Small intestine (tissue), 7 donors: ENCODE measurements around the gene EMD. TPM values are rescaled to one million over a fixed set of nuclear protein-coding genes. Genes with fewer than 3 reads are reported as not detected.

Experiments used
- DNase-seq, 2 donors: peaks; one replicate each; pipeline versions ENCODE4 v3.0.0 to v3.0.0-alpha.2; 2013
- FAIRE-seq: peaks from 2 replicates; lab custom pipeline; 2012; peaks lifted over from hg19 to GRCh38; lab: Jason Lieb, UNC
- H3K27ac ChIP-seq, 3 donors: one replicate each; pipeline ENCODE4 v1.5.1; 2013; ENCODE audit warnings: low read length in 2 of 3, mild to moderate bottlenecking in 2 of 3, control low read depth in 1 of 3, inconsistent platforms in 1 of 3, low read depth in 1 of 3, moderate library complexity in 1 of 3
- H3K27me3 ChIP-seq, 3 donors: one replicate each; pipeline ENCODE4 v1.6.1; 2013; ENCODE audit warnings: low read length in 3 of 3, inconsistent platforms in 1 of 3; ENCODE audit not compliant: control insufficient read depth in 3 of 3, insufficient read depth in 3 of 3
- H3K36me3 ChIP-seq, 3 donors: one replicate each; pipeline ENCODE4 v1.6.1; 2013; ENCODE audit warnings: low read length in 3 of 3, inconsistent platforms in 1 of 3, low read depth in 1 of 3, mild to moderate bottlenecking in 1 of 3, moderate library complexity in 1 of 3; ENCODE audit not compliant: control insufficient read depth in 3 of 3, insufficient read depth in 2 of 3
- H3K4me1 ChIP-seq, 3 donors: one replicate each; pipeline ENCODE4 v1.6.1; 2013; ENCODE audit warnings: low read length in 2 of 3, inconsistent platforms in 1 of 3, low read depth in 1 of 3, mild to moderate bottlenecking in 1 of 3, moderate library complexity in 1 of 3; ENCODE audit not compliant: control insufficient read depth in 3 of 3, insufficient read depth in 2 of 3
- H3K4me3 ChIP-seq, 3 donors: one replicate each; pipeline ENCODE4 v1.5.1; 2013; ENCODE audit warnings: low read length in 3 of 3, control low read depth in 1 of 3, inconsistent platforms in 1 of 3, low read depth in 1 of 3, mild to moderate bottlenecking in 1 of 3, moderate library complexity in 1 of 3
- H3K9me3 ChIP-seq, 2 donors: one replicate each; pipeline ENCODE4 v1.6.1; 2013; ENCODE audit warnings: low read depth in 1 of 2, low read length in 1 of 2; ENCODE audit not compliant: control insufficient read depth in 2 of 2, insufficient read depth in 1 of 2
- WGBS, 3 donors: extraction: QIAGEN DNeasy Blood & Tissue Kit; methylation state at CpG; one replicate each; pipeline ENCODE4 v1.1.7; 2013; 5-methylcytosine and 5-hydroxymethylcytosine counted together
- polyA plus RNA-seq, 4 donors: library from polyadenylated mRNA; stranded (reverse) in 3 of 4; unstranded in 1 of 4; fragments of 200-250 nt in 3 of 4; fragments of 120-200 nt in 1 of 4; gene quantifications; one replicate each; pipeline versions ENCODE4 v1.2.1 to v1.2.3, GENCODE V29; 2013
- donor health status: healthy with polysubstance abuse.
- donor health status: control.
- donor health status: control.
- donor health status: Bipolar disorder and iron deficiency.
- donor health status: healthy.

The EMD gene
- polyA plus RNA-seq, 4 donors: 37.6 to 82.3 (median 55.6) TPM

DNA sequence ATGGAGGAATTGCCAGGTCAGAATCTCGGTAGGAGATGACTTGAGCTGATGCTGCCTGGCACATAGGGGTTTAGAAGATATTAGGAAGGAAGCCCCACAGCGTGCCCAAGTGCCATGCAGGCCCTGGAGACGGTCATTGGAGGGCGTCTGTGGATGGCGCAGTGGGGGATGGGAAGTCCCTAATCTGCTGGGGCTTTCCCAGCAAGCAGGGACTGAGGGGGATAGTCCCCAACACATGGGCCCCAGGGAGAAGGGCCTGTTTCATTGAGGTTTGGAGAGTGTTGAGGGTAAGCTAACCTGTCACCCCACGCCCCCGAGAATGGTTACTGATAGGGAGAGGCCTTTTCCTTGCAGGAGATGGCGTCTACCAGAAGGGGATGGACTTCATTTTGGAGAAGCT is 40.1 kb downstream of the EMD start:
- 83 to 96% (median 89%) methylated on average over 7 to 8 of the region's 8 CpGs for WGBS, 3 donors
- FAIRE-seq: no peak

DNA sequence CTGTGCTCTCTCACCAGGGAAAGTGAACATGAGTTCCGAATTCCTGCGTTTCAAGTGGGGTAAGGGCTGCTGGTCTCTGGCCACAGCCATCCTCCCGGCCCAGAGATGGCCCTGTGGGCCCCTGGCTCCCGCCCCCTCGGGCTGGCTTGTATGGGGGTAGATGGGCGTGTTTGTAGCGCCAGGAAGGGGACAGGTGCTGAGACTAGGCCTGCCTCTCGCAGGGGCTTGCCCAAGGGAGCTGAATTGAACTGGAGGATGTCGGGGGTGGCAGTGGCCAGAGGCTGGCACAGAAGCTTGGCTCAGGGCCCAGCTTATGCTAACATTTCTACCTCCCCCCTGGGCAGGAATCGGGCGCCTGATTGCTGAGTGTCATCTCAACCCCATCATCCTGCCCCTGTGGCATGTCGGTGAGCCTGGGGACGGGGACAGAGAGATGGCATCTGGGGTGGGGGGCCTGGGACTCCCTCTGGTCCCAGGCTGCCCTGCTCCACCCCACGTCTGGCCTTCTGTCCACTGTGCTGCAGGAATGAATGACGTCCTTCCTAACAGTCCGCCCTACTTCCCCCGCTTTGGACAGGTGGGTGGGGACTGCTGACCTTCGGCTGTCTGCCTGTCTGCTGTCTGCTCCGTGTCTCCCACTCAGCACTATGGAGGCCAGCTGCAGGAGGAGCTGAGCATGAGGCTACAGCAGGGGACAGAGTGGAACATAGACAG is 40.8 kb downstream of the EMD start:
- Histone ChIP-seq H3K27ac (no peak overlapping the region), H3K27me3 (no peaks in the 10 kb centered on the region), H3K9me3 (no peaks in the 10 kb centered on the region), H3K4me1 (no peaks in the 10 kb centered on the region), H3K36me3 (peaks cover 0 to 30% (median 0%) of the 10 kb centered on the region in 3 donors), H3K4me3 (no peak overlapping the region)
- DNase-seq: no peak
- WGBS, 3 donors: 78 to 80% (median 79%) methylated on average over 16 to 19 of the region's 19 CpGs
- no peak for FAIRE-seq

More for the DNA sequence above, 40.1 kb downstream of the EMD start:
- Histone ChIP-seq H3K4me3 (no peak overlapping the region), H3K9me3 (no peaks in the 10 kb centered on the region), H3K36me3 (peaks cover 0 to 30% (median 0%) of the 10 kb centered on the region in 3 donors), H3K4me1 (no peaks in the 10 kb centered on the region), H3K27ac (no peak overlapping the region), H3K27me3 (no peaks in the 10 kb centered on the region)
- no peak for DNase-seq

DNA sequence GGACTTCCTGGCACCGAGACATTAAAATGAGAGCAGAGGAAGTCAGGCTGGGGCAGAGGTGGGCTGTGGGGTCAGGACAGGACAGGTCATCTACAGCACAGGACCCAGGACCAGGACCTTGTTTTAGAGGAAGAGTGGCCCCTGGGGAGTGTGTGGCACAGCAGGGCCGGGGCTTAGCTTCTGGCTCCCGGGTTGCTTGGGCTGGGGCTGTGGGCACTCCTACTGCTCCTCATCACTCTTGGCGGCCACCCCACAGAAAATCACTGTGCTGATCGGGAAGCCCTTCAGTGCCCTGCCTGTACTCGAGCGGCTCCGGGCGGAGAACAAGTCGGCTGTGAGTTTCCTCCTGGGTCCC is 41.3 kb downstream of the EMD start:
- Histone ChIP-seq H3K9me3 (no peaks in the 10 kb centered on the region), H3K4me1 (no peaks in the 10 kb centered on the region), H3K27ac (no peak overlapping the region), H3K4me3 (no peak overlapping the region), H3K36me3 (peaks cover 0 to 26% (median 0%) of the 10 kb centered on the region in 3 donors), H3K27me3 (no peaks in the 10 kb centered on the region)
- FAIRE-seq (no peak), DNase-seq (no peak)
- 84 to 89% (median 88%) methylated on average over 3 to 10 of the region's 10 CpGs for WGBS, 3 donors

DNA sequence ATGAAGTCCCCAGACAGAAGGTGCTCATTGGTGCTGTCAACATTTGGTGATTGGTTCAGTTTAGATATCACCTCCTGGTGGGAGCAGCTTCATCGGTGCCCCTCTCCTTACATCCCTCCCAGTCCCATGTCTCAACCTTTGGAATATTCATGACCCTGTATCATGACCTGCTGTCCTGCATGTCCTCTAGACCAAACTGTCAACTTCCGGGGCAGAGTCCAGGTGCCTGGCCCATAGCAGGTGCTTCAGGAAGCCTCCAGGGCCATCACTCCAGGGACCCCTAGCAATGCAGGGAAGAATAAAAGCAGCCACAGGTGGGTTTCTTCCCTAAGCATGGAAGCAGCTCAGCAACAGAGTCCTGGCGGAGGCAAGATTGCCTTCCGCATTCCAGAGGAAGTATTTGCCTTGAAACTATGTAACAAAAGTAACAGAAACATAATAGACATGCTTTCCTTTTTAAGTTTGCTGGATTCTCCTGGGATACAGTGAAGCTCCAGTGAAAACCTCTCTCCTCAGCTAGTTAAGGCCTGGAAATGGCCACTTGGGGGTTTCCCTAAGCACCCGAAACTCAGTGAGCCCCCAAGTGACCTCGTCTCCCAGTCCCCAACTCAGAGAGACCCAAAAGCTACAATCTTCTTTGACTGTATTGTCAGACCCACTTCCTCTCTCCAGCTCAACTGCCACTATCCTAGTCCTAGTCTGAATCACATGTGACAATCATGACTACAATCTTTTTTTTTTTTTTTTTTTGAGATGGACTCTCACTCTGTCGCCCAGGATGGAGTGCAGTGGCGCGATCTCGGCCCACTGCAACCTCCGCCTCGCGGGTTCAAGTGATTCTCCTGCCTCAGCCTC is 48.0 kb downstream of the EMD start:
- Histone ChIP-seq H3K9me3 (no peaks in the 10 kb centered on the region), H3K27ac (peak overlapping the region in 1 of 3 donors; percentile 28), H3K4me1 (peaks cover 0 to 19% (median 3%) of the 10 kb centered on the region in 3 donors), H3K36me3 (peaks cover 0 to 20% (median 0%) of the 10 kb centered on the region in 3 donors), H3K27me3 (no peaks in the 10 kb centered on the region), H3K4me3 (no peak overlapping the region)
- WGBS, 3 donors: 88 to 91% (median 91%) methylated on average over 12 to 13 of the region's 13 CpGs
- DNase-seq (no peak), FAIRE-seq (no peak)

DNA sequence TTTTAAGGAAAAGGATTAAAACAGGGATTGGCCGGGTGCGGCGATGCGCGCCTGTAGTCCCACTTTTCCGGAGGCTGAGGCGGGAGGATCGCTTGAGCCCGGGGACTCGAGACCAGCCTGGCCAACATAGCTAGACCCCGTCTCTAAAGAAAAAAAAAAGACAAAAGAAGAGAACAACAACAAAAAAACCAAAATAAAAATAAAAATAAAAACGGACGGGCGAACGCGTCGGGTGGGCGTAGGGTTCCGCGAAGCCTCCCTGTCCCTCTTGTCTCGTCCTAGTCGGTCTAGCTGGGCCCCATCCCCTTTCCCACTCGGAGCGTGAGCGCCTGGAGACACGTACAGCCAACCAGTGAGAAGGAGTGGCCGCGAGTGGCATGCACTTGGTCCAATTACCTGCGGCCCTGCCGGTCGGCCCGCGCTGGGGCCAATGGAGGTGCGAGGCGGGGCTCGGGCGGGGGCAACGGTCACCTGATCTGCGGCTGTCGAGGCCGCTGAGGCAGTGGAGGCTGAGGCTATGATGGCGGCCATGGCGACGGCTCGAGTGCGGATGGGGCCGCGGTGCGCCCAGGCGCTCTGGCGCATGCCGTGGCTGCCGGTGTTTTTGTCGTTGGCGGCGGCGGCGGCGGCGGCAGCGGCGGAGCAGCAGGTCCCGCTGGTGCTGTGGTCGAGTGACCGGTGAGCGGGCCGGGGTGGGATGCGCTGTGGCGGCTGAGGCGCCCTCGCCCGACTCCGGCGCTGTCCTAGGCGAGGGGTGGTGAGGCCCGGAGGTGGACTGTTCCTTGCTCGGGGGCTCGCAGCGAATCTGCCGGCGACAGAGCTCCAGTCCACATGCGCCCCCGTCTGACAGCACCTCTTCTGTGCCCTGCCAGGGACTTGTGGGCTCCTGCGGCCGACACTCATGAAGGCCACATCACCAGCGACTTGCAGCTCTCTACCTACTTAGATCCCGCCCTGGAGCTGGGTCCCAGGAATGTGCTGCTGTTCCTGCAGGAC is 49.4 kb downstream of the EMD start, which contains the start of gene ATP6AP1:
ATP6AP1 (plus strand) TSS at position 502 of the 996 bp plus-strand sequence; CDS start at position 518, 16 bp downstream.
- H3K27me3 ChIP-seq: no peaks in the 10 kb centered on the region
- peak; percentile 92 for DNase-seq
- H3K9me3 ChIP-seq: no peaks in the 10 kb centered on the region
- peaks cover 0 to 19% (median 3%) of the 10 kb centered on the region in 3 donors for H3K4me1 ChIP-seq
- FAIRE-seq: no peak
- H3K27ac ChIP-seq: peak within 1 kb of the TSS; percentile 28 to 71 (median 70)
- H3K36me3 ChIP-seq: peaks cover 0 to 32% (median 0%) of the 10 kb centered on the region in 3 donors
- peak within 1 kb of the TSS; percentile 64 to 82 (median 71) for H3K4me3 ChIP-seq
- 5 to 46% (median 8%) methylated on average over 40 to 87 of the region's 87 CpGs for WGBS, 3 donors

DNA sequence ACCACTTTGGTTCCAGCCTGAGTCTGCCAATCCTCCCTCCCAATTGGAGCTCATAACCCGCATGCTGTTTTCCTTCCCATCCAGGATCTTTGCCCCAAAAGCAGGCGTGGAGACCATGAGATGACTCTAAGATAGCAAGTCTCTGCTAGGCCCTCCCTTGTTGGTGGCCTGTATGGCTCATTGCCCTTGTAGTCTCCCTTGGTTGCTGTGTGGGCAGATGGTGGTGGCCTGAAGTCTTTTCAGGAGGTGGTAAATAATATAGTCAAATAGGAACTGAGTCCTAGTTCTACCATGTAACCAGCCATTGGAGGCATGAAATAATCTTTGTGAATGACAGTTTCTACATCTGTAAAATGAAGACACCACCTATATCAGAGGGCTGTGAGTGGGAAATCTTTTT is 50.6 kb downstream of the EMD start:
- FAIRE-seq (no peak), DNase-seq (no peak)
- H3K27me3 ChIP-seq: no peaks in the 10 kb centered on the region
- H3K9me3 ChIP-seq: no peaks in the 10 kb centered on the region
- peak overlapping the region in 2 of 3 donors; percentile 71 to 82 for H3K4me3 ChIP-seq
- peaks cover 0 to 19% (median 3%) of the 10 kb centered on the region in 3 donors for H3K4me1 ChIP-seq
- 71 to 75% (median 71%) methylated on average over 2 of the region's 2 CpGs for WGBS, 3 donors
- H3K36me3 ChIP-seq: peaks cover 0 to 44% (median 0%) of the 10 kb centered on the region in 3 donors
- H3K27ac ChIP-seq: peak overlapping the region in 1 of 3 donors; percentile 27

DNA sequence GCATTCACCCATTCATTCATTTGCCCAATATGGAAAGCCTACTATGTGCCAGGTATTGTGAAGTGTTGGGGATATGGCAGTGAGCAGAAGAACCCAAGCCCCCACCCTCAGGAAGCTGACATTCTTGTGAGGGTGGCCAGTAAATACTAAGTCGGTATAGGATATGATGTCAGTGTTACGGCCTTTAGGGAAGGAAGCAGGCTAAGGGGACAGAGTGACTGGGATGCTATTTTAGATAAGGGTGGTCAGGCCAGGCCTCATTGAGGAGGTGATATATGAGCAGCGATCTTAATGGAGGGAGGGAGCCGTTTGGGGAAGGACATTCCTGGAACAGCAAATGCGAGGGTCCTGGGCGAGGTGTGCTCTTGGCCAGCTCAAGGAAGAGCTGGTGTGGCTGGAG is 51.4 kb downstream of the EMD start:
- H3K27me3 ChIP-seq: no peaks in the 10 kb centered on the region
- WGBS, 3 donors: 65 to 86% (median 81%) methylated on average over 6 of the region's 6 CpGs
- no peak for FAIRE-seq
- H3K9me3 ChIP-seq: no peaks in the 10 kb centered on the region
- H3K36me3 ChIP-seq: peaks cover 0 to 52% (median 0%) of the 10 kb centered on the region in 3 donors
- DNase-seq: no peak
- H3K4me3 ChIP-seq: no peak overlapping the region
- H3K27ac ChIP-seq: peak overlapping the region in 1 of 3 donors; percentile 44
- H3K4me1 ChIP-seq: peaks cover 0 to 19% (median 3%) of the 10 kb centered on the region in 3 donors
